ENCODE measurements around the gene ABI1. TPM values are rescaled to one million over a fixed set of nuclear protein-coding genes. Genes with fewer than 3 reads are reported as not detected.

The ABI1 gene
- polyA plus RNA-seq, 2 donors = 36.8 to 42.8 TPM

GRCh38 chr10:26832960-26833359, 27.8 kb downstream of the ABI1 start:
- no peak overlapping the region for H3K27ac ChIP-seq (ENCODE audit: low read depth in 2 of 2, low read length in 1 of 2)

GRCh38 chr10:26831936-26832335, 28.8 kb downstream of the ABI1 start:
- H3K4me1 ChIP-seq (ENCODE audit: control insufficient read depth in 2 of 2, insufficient read depth in 2 of 2, low read length in 1 of 2) = no peaks in the 10 kb centered on the region
- no peak overlapping the region for H3K27ac ChIP-seq (ENCODE audit: low read depth in 2 of 2, low read length in 1 of 2)
- H3K36me3 ChIP-seq (ENCODE audit: control insufficient read depth in 2 of 2, insufficient read depth in 2 of 2, low read length in 1 of 2) = no peaks in the 10 kb centered on the region
- H3K9me3 ChIP-seq (ENCODE audit: control insufficient read depth in 2 of 2, insufficient read depth in 1 of 2, low read depth in 1 of 2, low read length in 1 of 2) = no peaks in the 10 kb centered on the region
- H3K4me3 ChIP-seq (ENCODE audit: low read depth in 1 of 2, low read length in 2 of 2) = no peak overlapping the region
- whole genome bisulfite sequencing, 2 donors = 81 to 82% methylated on average over 6 of the region's 6 CpGs
- no peaks in the 10 kb centered on the region for H3K27me3 ChIP-seq (ENCODE audit: control insufficient read depth in 1 of 2, insufficient read depth in 2 of 2, low read length in 2 of 2)

More at GRCh38 chr10:26832960-26833359, 27.8 kb downstream of the ABI1 start:
- H3K36me3 ChIP-seq (ENCODE audit: control insufficient read depth in 2 of 2, insufficient read depth in 2 of 2, low read length in 1 of 2) = no peaks in the 10 kb centered on the region
- H3K4me3 ChIP-seq (ENCODE audit: low read depth in 1 of 2, low read length in 2 of 2) = no peak overlapping the region
- H3K9me3 ChIP-seq (ENCODE audit: control insufficient read depth in 2 of 2, insufficient read depth in 1 of 2, low read depth in 1 of 2, low read length in 1 of 2) = no peaks in the 10 kb centered on the region
- H3K27me3 ChIP-seq (ENCODE audit: control insufficient read depth in 1 of 2, insufficient read depth in 2 of 2, low read length in 2 of 2) = no peaks in the 10 kb centered on the region
- WGBS, 2 donors = 53 to 63% methylated on average over 2 of the region's 2 CpGs
- H3K4me1 ChIP-seq (ENCODE audit: control insufficient read depth in 2 of 2, insufficient read depth in 2 of 2, low read length in 1 of 2) = no peaks in the 10 kb centered on the region

DNA sequence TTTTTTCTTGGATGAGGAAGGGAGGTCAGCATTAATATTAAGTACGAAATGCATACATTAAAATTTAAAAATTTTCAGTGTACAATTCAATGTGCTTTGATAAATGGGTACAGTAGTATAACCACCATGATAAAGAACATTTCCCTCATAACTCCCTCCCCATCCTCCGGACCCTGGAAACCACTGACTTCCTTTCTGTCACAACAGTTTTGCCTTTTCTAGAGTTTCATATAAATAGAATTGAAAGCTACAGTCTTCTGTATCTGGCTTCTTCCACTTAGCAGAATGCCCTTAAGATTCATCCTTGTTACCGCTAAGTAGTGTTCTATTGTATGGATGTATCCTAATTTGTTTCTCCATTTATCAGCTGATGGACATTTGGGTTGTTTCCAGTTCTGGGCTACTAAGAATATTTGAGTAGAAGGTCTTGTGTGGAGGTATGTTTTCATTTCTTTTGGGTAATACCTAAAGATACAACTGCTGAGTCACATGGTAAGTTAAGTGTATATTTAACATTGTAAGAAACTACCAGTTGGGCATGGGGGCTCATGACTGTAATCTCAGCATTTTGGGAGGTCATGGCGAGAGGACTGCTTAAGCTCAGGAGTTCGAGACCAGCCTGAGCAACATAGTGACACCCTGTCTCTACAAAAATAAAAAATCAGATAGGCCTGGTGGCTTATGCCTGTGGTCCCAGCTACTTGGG, 30.8 kb downstream of the ABI1 start:
- Histone ChIP-seq H3K4me3 (ENCODE audit: low read depth in 1 of 2, low read length in 2 of 2) (no peak overlapping the region), H3K27me3 (ENCODE audit: control insufficient read depth in 1 of 2, insufficient read depth in 2 of 2, low read length in 2 of 2) (no peaks in the 10 kb centered on the region), H3K9me3 (ENCODE audit: control insufficient read depth in 2 of 2, insufficient read depth in 1 of 2, low read depth in 1 of 2, low read length in 1 of 2) (no peaks in the 10 kb centered on the region), H3K36me3 (ENCODE audit: control insufficient read depth in 2 of 2, insufficient read depth in 2 of 2, low read length in 1 of 2) (no peaks in the 10 kb centered on the region), H3K27ac (ENCODE audit: low read depth in 2 of 2, low read length in 1 of 2) (no peak overlapping the region), H3K4me1 (ENCODE audit: control insufficient read depth in 2 of 2, insufficient read depth in 2 of 2, low read length in 1 of 2) (no peaks in the 10 kb centered on the region)
- WGBS, 2 donors = 90 to 93% methylated on average over 5 of the region's 5 CpGs

GRCh38 chr10:26824015-26824690, 36.6 kb downstream of the ABI1 start:
- no peak overlapping the region for H3K4me3 ChIP-seq (ENCODE audit: low read depth in 1 of 2, low read length in 2 of 2)
- WGBS, 2 donors = 95 to 100% methylated on average over 1 of the region's 1 CpG
- no peaks in the 10 kb centered on the region for H3K4me1 ChIP-seq (ENCODE audit: control insufficient read depth in 2 of 2, insufficient read depth in 2 of 2, low read length in 1 of 2)
- H3K27me3 ChIP-seq (ENCODE audit: control insufficient read depth in 1 of 2, insufficient read depth in 2 of 2, low read length in 2 of 2) = no peaks in the 10 kb centered on the region
- H3K27ac ChIP-seq (ENCODE audit: low read depth in 2 of 2, low read length in 1 of 2) = no peak overlapping the region
- no peaks in the 10 kb centered on the region for H3K36me3 ChIP-seq (ENCODE audit: control insufficient read depth in 2 of 2, insufficient read depth in 2 of 2, low read length in 1 of 2)
- H3K9me3 ChIP-seq (ENCODE audit: control insufficient read depth in 2 of 2, insufficient read depth in 1 of 2, low read depth in 1 of 2, low read length in 1 of 2) = no peaks in the 10 kb centered on the region

DNA sequence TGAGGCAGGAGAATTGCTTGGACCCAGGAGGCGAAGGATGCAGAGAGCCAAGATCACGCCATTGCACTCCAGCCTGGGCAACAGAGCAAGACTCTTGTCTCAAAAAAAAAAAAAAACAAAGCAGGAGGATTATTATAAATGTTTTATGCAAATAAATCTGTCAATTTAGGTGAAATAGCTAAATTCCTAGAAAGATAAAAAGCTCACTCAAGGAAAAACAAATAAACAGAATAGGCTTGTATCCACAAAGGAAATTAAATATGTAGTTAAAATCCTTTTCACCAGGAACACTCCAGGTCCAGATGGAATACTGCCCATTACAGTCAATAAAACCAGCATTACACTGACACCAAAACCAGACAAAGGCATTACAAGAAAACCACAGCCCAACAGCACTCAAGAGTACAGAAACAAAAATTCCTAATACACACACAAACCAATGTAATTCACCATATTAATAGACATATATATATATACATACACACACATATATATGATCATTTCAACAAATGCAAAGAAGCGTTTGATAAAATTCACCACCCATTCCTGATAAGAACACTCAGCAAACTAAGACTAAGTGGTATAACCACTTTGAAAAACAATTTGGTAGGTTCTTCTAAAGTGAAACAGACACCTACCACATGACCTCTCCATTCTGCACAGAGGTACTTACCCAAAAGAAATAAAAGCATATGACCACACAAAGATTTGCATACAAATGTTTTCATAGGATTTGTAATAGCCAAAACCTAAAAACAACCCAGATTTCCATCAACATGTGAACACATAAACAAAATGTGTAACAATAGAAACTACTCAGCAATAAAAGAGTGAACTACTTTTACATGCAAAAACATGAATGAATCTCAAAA, 38.8 kb downstream of the ABI1 start:
- H3K9me3 ChIP-seq (ENCODE audit: control insufficient read depth in 2 of 2, insufficient read depth in 1 of 2, low read depth in 1 of 2, low read length in 1 of 2) = no peaks in the 10 kb centered on the region
- 91 to 95% methylated on average over 3 of the region's 3 CpGs for WGBS, 2 donors

GRCh38 chr10:26815500-26815899, 45.3 kb downstream of the ABI1 start:
- Histone ChIP-seq H3K27ac (ENCODE audit: low read depth in 2 of 2, low read length in 1 of 2) (no peak overlapping the region), H3K27me3 (ENCODE audit: control insufficient read depth in 1 of 2, insufficient read depth in 2 of 2, low read length in 2 of 2) (no peaks in the 10 kb centered on the region), H3K4me3 (ENCODE audit: low read depth in 1 of 2, low read length in 2 of 2) (no peak overlapping the region), H3K36me3 (ENCODE audit: control insufficient read depth in 2 of 2, insufficient read depth in 2 of 2, low read length in 1 of 2) (no peaks in the 10 kb centered on the region), H3K4me1 (ENCODE audit: control insufficient read depth in 2 of 2, insufficient read depth in 2 of 2, low read length in 1 of 2) (no peaks in the 10 kb centered on the region), H3K9me3 (ENCODE audit: control insufficient read depth in 2 of 2, insufficient read depth in 1 of 2, low read depth in 1 of 2, low read length in 1 of 2) (no peaks in the 10 kb centered on the region)
- 100% methylated on average over 2 of the region's 2 CpGs for WGBS, 2 donors

More for the DNA sequence above, 38.8 kb downstream of the ABI1 start:
- Histone ChIP-seq H3K36me3 (ENCODE audit: control insufficient read depth in 2 of 2, insufficient read depth in 2 of 2, low read length in 1 of 2) (no peaks in the 10 kb centered on the region), H3K27ac (ENCODE audit: low read depth in 2 of 2, low read length in 1 of 2) (no peak overlapping the region), H3K4me1 (ENCODE audit: control insufficient read depth in 2 of 2, insufficient read depth in 2 of 2, low read length in 1 of 2) (no peaks in the 10 kb centered on the region), H3K27me3 (ENCODE audit: control insufficient read depth in 1 of 2, insufficient read depth in 2 of 2, low read length in 2 of 2) (no peaks in the 10 kb centered on the region), H3K4me3 (ENCODE audit: low read depth in 1 of 2, low read length in 2 of 2) (no peak overlapping the region)

DNA sequence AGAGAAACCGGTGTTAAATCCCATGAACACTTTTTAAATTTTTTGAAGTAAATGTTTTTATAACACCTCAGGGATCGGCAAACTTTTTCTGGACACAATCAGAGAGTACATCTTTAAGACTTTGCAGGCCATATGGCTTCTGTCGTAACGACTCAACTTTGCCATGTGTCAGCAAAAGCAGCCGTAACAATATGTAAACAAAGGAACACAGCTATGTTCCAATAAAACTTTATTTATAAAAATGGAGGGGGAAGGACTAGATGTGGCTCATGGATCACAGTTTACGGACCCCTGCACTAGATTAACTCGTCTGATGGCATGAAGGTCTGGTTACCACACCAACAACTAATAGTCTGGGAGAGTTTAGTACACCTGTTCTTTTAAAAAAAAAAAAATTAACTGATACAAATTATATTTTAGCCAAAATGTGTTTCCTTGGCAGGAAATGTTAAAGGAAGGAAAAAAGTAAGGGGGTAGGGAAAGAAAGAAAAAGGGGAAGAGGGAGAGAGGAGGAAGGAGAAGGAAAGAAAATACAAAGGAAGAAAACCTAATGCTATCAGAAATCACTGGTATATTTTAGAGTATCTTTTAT, 50.2 kb downstream of the ABI1 start:
- Histone ChIP-seq H3K27me3 (ENCODE audit: control insufficient read depth in 1 of 2, insufficient read depth in 2 of 2, low read length in 2 of 2) (no peaks in the 10 kb centered on the region), H3K4me3 (ENCODE audit: low read depth in 1 of 2, low read length in 2 of 2) (no peak overlapping the region), H3K27ac (ENCODE audit: low read depth in 2 of 2, low read length in 1 of 2) (no peak overlapping the region), H3K36me3 (ENCODE audit: control insufficient read depth in 2 of 2, insufficient read depth in 2 of 2, low read length in 1 of 2) (no peaks in the 10 kb centered on the region), H3K4me1 (ENCODE audit: control insufficient read depth in 2 of 2, insufficient read depth in 2 of 2, low read length in 1 of 2) (peaks cover 2% of the 10 kb centered on the region in 2 donors), H3K9me3 (ENCODE audit: control insufficient read depth in 2 of 2, insufficient read depth in 1 of 2, low read depth in 1 of 2, low read length in 1 of 2) (no peaks in the 10 kb centered on the region)
- WGBS, 2 donors = 79 to 82% methylated on average over 7 of the region's 7 CpGs

GRCh38 chr10:26809973-26810372, 50.8 kb downstream of the ABI1 start:
- no peak overlapping the region for H3K4me3 ChIP-seq (ENCODE audit: low read depth in 1 of 2, low read length in 2 of 2)
- H3K36me3 ChIP-seq (ENCODE audit: control insufficient read depth in 2 of 2, insufficient read depth in 2 of 2, low read length in 1 of 2) = no peaks in the 10 kb centered on the region
- H3K9me3 ChIP-seq (ENCODE audit: control insufficient read depth in 2 of 2, insufficient read depth in 1 of 2, low read depth in 1 of 2, low read length in 1 of 2) = no peaks in the 10 kb centered on the region
- H3K27me3 ChIP-seq (ENCODE audit: control insufficient read depth in 1 of 2, insufficient read depth in 2 of 2, low read length in 2 of 2) = no peaks in the 10 kb centered on the region
- no peak overlapping the region for H3K27ac ChIP-seq (ENCODE audit: low read depth in 2 of 2, low read length in 1 of 2)
- peaks cover 2% of the 10 kb centered on the region in 2 donors for H3K4me1 ChIP-seq (ENCODE audit: control insufficient read depth in 2 of 2, insufficient read depth in 2 of 2, low read length in 1 of 2)
- WGBS, 2 donors = 97 to 98% methylated on average over 1 of the region's 1 CpG

DNA sequence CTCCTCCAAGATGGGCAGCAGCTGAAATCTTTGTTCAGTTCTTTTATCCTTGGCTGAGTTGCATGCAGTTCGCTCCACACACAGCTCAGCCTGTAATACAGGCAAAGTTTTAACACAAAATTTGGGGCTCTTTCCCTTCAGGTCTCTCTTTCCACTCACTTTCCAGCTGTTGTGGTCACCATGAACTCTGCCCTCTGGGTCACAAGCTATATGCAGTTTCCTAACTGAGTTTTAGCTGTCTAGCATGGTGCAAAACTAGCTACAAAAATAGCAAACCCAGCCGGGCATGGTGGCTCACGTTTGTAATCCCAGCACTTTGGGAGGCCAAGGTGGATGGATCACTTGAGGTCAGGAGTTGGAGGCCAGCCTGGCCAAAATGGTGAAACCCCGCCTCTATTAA, 53.2 kb downstream of the ABI1 start:
- 84 to 89% methylated on average over 4 of the region's 4 CpGs for WGBS, 2 donors
- Histone ChIP-seq H3K4me1 (ENCODE audit: control insufficient read depth in 2 of 2, insufficient read depth in 2 of 2, low read length in 1 of 2) (peaks cover 2% of the 10 kb centered on the region in 2 donors), H3K27me3 (ENCODE audit: control insufficient read depth in 1 of 2, insufficient read depth in 2 of 2, low read length in 2 of 2) (no peaks in the 10 kb centered on the region), H3K9me3 (ENCODE audit: control insufficient read depth in 2 of 2, insufficient read depth in 1 of 2, low read depth in 1 of 2, low read length in 1 of 2) (no peaks in the 10 kb centered on the region), H3K27ac (ENCODE audit: low read depth in 2 of 2, low read length in 1 of 2) (no peak overlapping the region), H3K4me3 (ENCODE audit: low read depth in 1 of 2, low read length in 2 of 2) (no peak overlapping the region), H3K36me3 (ENCODE audit: control insufficient read depth in 2 of 2, insufficient read depth in 2 of 2, low read length in 1 of 2) (no peaks in the 10 kb centered on the region)
